A549 (cell line): ENCODE results near the gene PIM3.

Experiments
- BHLHE40 ChIP-seq: IDR thresholded peaks from 2 replicates; pipeline ENCODE4 v1.6.1; 2012; ENCODE audit warnings: low read depth, low read length, inconsistent platforms
- CHD2 ChIP-seq: fragments of 150-350 bp; IDR thresholded peaks from 2 replicates; pipeline ENCODE4 v1.6.1; 2014; ENCODE audit warnings: low read length; ENCODE audit not compliant: partially characterized antibody
- CHD4 ChIP-seq: fragments of 200-600 bp; sonication (generic); IDR thresholded peaks from 2 replicates; pipeline ENCODE4 v1.6.1; 2016; ENCODE audit warnings: antibody characterized with exemption, mild to moderate bottlenecking, borderline replicate concordance
- EHMT2 ChIP-seq: fragments of 200-600 bp; sonication (generic); IDR thresholded peaks from 2 replicates; pipeline ENCODE4 v1.6.1; 2016; ENCODE audit warnings: antibody characterized with exemption, low read depth, mild to moderate bottlenecking, moderate library complexity
- FOSL2 ChIP-seq, 2 experiments: fragments of 450-650 bp in 1 of 2; fragments of >200 bp in 1 of 2; sonication (Bioruptor Twin) in 1 of 2; formaldehyde crosslinking; IDR thresholded peaks; 2 replicates each; pipeline versions ENCODE4 v1.5.0 to v1.6.1; 2016 to 2020; ENCODE audit warnings: mild to moderate bottlenecking in 1 of 2, moderate library complexity in 1 of 2
- HDAC2 ChIP-seq: fragments of 200-600 bp; sonication (generic); IDR thresholded peaks from 2 replicates; pipeline ENCODE4 v1.6.1; 2016
- HEYL ChIP-seq: fragments of 250-450 bp; sonication (Bioruptor Pico); IDR thresholded peaks from 2 replicates; pipeline ENCODE4 v1.8.0; 2021; ENCODE audit warnings: mild to moderate bottlenecking, moderate library complexity
- MAFK ChIP-seq: fragments of 450-650 bp; IDR thresholded peaks from 2 replicates; pipeline ENCODE4 v1.6.1; 2014; ENCODE audit not compliant: partially characterized antibody
- NR3C1 ChIP-seq: fragments of >200 bp; sonication (Bioruptor Twin); formaldehyde crosslinking; IDR thresholded peaks from 3 replicates; pipeline ENCODE4 v1.6.1; 2017
- POLR2A ChIP-seq: IDR thresholded peaks from 2 replicates; pipeline ENCODE4 v1.6.1; 2012; ENCODE audit warnings: mild to moderate bottlenecking, low read length
- RNF2 ChIP-seq: fragments of 200-600 bp; sonication (generic); IDR thresholded peaks from 2 replicates; pipeline ENCODE4 v1.6.1; 2016; ENCODE audit warnings: low read depth, mild to moderate bottlenecking, antibody characterized with exemption, moderate library complexity, borderline replicate concordance
- ZSCAN20 ChIP-seq: fragments of 250-450 bp; sonication (Bioruptor Pico); IDR thresholded peaks from 2 replicates; pipeline ENCODE4 v1.8.0; 2022; ENCODE audit warnings: mild to moderate bottlenecking, moderate library complexity
- TF ChIP-seq, protein P1 (sequence below): fragments of 200-600 bp; sonication (generic); IDR thresholded peaks from 2 replicates; pipeline ENCODE4 v1.6.1; 2016; ENCODE audit warnings: antibody characterized with exemption, mild to moderate bottlenecking, moderate library complexity
- TF ChIP-seq, protein P2 (sequence below): fragments of >200 bp; sonication (Bioruptor Twin); formaldehyde crosslinking; IDR thresholded peaks from 3 replicates; pipeline ENCODE4 v1.5.1; 2016

DNA sequence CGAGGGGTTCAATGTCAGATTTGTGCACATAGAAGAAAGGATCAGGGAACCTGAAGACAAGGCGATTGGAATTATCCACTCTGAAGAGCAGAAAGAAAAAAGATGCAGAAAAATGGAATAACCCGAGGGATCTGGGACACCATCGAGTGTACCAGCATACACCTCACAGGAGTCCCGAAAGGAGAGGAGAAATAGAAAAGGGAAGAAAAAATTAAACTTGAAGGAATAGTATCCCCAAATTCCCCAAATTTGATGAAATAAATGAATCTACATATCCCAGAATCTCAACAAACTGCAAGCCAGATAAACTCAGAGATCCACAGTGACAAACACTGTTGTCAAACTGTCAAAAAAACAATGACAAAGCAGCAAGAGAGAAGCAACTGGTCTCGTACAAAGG is 30.6 kb downstream of the PIM3 start:
- TF ChIP-seq CHD4 (no peak), MAFK (no peak), NR3C1 (no peak), POLR2A (no peak), BHLHE40 (no peak), HEYL (CRISPR knock-in tag) (no peak), CHD2 (no peak), ZSCAN20 (CRISPR knock-in tag) (no peak), EHMT2 (no peak), HDAC2 (no peak), RNF2 (no peak), FOSL2 (IDR thresholded peaks at IDR 0.05) (no peak), FOSL2 (CRISPR knock-in tag; IDR thresholded peaks at IDR 0.05) (no peak)
- TF ChIP-seq, protein P1, sequence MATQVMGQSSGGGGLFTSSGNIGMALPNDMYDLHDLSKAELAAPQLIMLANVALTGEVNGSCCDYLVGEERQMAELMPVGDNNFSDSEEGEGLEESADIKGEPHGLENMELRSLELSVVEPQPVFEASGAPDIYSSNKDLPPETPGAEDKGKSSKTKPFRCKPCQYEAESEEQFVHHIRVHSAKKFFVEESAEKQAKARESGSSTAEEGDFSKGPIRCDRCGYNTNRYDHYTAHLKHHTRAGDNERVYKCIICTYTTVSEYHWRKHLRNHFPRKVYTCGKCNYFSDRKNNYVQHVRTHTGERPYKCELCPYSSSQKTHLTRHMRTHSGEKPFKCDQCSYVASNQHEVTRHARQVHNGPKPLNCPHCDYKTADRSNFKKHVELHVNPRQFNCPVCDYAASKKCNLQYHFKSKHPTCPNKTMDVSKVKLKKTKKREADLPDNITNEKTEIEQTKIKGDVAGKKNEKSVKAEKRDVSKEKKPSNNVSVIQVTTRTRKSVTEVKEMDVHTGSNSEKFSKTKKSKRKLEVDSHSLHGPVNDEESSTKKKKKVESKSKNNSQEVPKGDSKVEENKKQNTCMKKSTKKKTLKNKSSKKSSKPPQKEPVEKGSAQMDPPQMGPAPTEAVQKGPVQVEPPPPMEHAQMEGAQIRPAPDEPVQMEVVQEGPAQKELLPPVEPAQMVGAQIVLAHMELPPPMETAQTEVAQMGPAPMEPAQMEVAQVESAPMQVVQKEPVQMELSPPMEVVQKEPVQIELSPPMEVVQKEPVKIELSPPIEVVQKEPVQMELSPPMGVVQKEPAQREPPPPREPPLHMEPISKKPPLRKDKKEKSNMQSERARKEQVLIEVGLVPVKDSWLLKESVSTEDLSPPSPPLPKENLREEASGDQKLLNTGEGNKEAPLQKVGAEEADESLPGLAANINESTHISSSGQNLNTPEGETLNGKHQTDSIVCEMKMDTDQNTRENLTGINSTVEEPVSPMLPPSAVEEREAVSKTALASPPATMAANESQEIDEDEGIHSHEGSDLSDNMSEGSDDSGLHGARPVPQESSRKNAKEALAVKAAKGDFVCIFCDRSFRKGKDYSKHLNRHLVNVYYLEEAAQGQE, result no peak
- TF ChIP-seq, protein P2, sequence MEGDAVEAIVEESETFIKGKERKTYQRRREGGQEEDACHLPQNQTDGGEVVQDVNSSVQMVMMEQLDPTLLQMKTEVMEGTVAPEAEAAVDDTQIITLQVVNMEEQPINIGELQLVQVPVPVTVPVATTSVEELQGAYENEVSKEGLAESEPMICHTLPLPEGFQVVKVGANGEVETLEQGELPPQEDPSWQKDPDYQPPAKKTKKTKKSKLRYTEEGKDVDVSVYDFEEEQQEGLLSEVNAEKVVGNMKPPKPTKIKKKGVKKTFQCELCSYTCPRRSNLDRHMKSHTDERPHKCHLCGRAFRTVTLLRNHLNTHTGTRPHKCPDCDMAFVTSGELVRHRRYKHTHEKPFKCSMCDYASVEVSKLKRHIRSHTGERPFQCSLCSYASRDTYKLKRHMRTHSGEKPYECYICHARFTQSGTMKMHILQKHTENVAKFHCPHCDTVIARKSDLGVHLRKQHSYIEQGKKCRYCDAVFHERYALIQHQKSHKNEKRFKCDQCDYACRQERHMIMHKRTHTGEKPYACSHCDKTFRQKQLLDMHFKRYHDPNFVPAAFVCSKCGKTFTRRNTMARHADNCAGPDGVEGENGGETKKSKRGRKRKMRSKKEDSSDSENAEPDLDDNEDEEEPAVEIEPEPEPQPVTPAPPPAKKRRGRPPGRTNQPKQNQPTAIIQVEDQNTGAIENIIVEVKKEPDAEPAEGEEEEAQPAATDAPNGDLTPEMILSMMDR, result no peak
